Activated B cell treated with CpG ODN at 0.5 μM for 24 hours (primary cell): ENCODE measurements around the gene NRF1. TPM values are rescaled to one million over a fixed set of nuclear protein-coding genes. Genes with fewer than 3 reads are reported as not detected.
"Not testable (repeated sequence)": the region's sequence is repeated elsewhere in the genome, so short reads cannot be mapped to it uniquely, and the experiment has no call there.

Experiments
- ATAC-seq: fragments of 200-7000 bp; cut with Tn5 transposase; one replicate; pipeline ENCODE4 v1.10.0; 2021; ENCODE audit warnings: low read depth, mild to moderate bottlenecking, moderate library complexity
- CTCF ChIA-PET: fragments of 350-600 bp; sonication (Branson Sonifier 250); formaldehyde crosslinking; loops from one replicate; lab custom pipeline; 2021; ENCODE audit warnings: antibody characterized with exemption; lab: Charles Lee
- POLR2A ChIA-PET: fragments of 350-600 bp; sonication (Branson Sonifier 250); formaldehyde crosslinking; loops from one replicate; lab custom pipeline; 2021; ENCODE audit warnings: antibody characterized with exemption; lab: Charles Lee
- DNase-seq: peaks from one replicate; pipeline ENCODE4 v3.0.0; 2022
- H3K27ac Mint-ChIP-seq: one replicate; pipeline ENCODE4 v1.8.0; 2020; ENCODE audit warnings: mixed read lengths
- H3K27me3 Mint-ChIP-seq: one replicate; pipeline ENCODE4 v1.8.0; 2021; ENCODE audit warnings: mixed read lengths
- H3K36me3 Mint-ChIP-seq: one replicate; pipeline ENCODE4 v1.8.0; 2021; ENCODE audit warnings: low read depth, mixed read lengths
- H3K4me1 Mint-ChIP-seq: one replicate; pipeline ENCODE4 v1.8.0; 2021; ENCODE audit warnings: mixed read lengths
- H3K4me3 Mint-ChIP-seq: one replicate; pipeline ENCODE4 v1.8.0; 2020; ENCODE audit warnings: mild to moderate bottlenecking, mixed read lengths
- H3K9me3 Mint-ChIP-seq: one replicate; pipeline ENCODE4 v1.8.0; 2020; ENCODE audit warnings: mixed read lengths
- CTCF ChIP-seq: fragments of 200-600 bp; IDR thresholded peaks from one replicate; pipeline ENCODE4 v1.8.0; 2022; ENCODE audit warnings: antibody characterized with exemption, mild to moderate bottlenecking
- intact Hi-C: fragments of 100-400 bp; cut with micrococcal nuclease; formaldehyde crosslinking; loops from one replicate; pipeline ENCODE4 v1.15.1; 2024
- total RNA-seq: library from RNA; stranded (reverse); gene quantifications from 2 replicates; pipeline ENCODE4 v1.2.3, GENCODE V29; 2022

Gene NRF1
- total RNA-seq, 1 donor from 2014 or later = 27.4 TPM

DNA sequence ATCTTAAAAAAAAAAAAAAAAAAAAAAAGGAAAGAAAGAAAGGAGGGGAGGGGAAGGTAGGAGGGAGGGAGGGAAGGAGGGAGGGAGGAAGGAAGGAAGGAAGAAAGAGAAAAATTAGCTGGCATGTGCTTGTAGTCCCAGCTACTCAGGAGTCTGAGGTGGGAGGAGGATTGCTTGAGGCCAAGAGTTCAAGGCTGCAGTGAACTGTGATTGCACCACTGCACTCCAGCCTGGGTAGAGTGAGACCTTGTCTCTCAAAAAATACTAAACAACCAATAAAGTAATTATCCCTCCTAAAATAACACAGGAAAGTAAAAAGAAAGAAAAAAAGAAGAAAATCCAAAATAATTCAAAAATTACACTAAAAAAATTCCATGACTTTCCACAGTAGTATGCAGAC is 13.8 kb upstream of the NRF1 start:
- ChIA-PET CTCF (no interaction called here), POLR2A (no interaction called here)
- H3K36me3 Mint-ChIP-seq = no peaks in the 10 kb centered on the region
- H3K27ac Mint-ChIP-seq = no peak overlapping the region
- H3K4me1 Mint-ChIP-seq = no peaks in the 10 kb centered on the region
- DNase-seq = no peak
- peaks cover 4% of the 10 kb centered on the region for H3K27me3 Mint-ChIP-seq
- ATAC-seq = no peak
- no peaks in the 10 kb centered on the region for H3K9me3 Mint-ChIP-seq
- no peak overlapping the region for H3K4me3 Mint-ChIP-seq
- intact Hi-C loops = no loop called here
- TF ChIP-seq CTCF = no peak

GRCh38 chr7:129599174-129599573 is 12.3 kb upstream of the NRF1 start:
- Mint-ChIP-seq H3K4me3 (no peak overlapping the region), H3K4me1 (peaks cover 3% of the 10 kb centered on the region), H3K36me3 (no peaks in the 10 kb centered on the region), H3K9me3 (no peaks in the 10 kb centered on the region), H3K27me3 (peaks cover 3% of the 10 kb centered on the region), H3K27ac (no peak overlapping the region)
- no peak for ATAC-seq
- ChIA-PET CTCF (no interaction called here), POLR2A (no interaction called here)
- intact Hi-C loops = no loop called here
- no peak for DNase-seq
- TF ChIP-seq CTCF = no peak

GRCh38 chr7:129603594-129603993 is 7.9 kb upstream of the NRF1 start:
- DNase-seq, CTCF ChIA-PET, H3K9me3 Mint-ChIP-seq, H3K27me3 Mint-ChIP-seq, H3K27ac Mint-ChIP-seq, H3K4me3 Mint-ChIP-seq, ATAC-seq, H3K36me3 Mint-ChIP-seq, POLR2A ChIA-PET, intact Hi-C loops: not testable (repeated sequence)
- peaks cover 24% of the 10 kb centered on the region for H3K4me1 Mint-ChIP-seq

DNA sequence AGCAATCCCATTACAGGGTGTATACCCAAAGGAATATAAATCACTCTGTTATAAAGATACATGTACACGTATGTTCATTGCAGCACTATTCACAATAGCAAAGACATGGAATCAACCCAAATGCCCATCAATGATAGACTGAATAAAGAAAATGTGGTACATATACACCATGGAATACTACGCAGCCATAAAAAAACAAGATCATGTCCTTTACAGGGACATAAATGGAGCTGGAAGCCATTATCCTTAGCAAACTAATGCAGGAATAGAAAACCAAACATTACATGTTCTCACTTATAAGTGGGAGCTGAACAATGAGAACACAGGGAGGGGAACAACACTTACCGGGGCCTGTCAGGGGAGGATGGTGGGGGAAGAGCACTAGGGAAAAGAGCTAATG is 7.5 kb upstream of the NRF1 start:
- H3K4me3 Mint-ChIP-seq, DNase-seq, H3K27ac Mint-ChIP-seq, CTCF ChIA-PET, intact Hi-C loops, H3K36me3 Mint-ChIP-seq, ATAC-seq, H3K9me3 Mint-ChIP-seq, H3K27me3 Mint-ChIP-seq: not testable (repeated sequence)
- H3K4me1 Mint-ChIP-seq = peaks cover 24% of the 10 kb centered on the region
- POLR2A ChIA-PET = interaction anchor here (0.6 kb wide), 1 partner anchor 184 kb away, joined by 7 read pairs; no protein-coding TSS in a partner anchor

- DNase-seq = no peak
- POLR2A ChIA-PET = interaction anchor here (0.6 to 0.7 kb wide), 2 partner anchors 30 to 185 kb away, joined by 3 to 7 read pairs; no protein-coding TSS in a partner anchor
- Mint-ChIP-seq H3K27ac (no peak overlapping the region), H3K4me3 (no peak overlapping the region), H3K4me1 (peaks cover 31% of the 10 kb centered on the region), H3K27me3 (no peaks in the 10 kb centered on the region), H3K36me3 (peaks cover 15% of the 10 kb centered on the region), H3K9me3 (no peaks in the 10 kb centered on the region)
- TF ChIP-seq CTCF = no peak
- no peak for ATAC-seq
- intact Hi-C loops = no loop called here
- CTCF ChIA-PET = no interaction called here
Observed at GRCh38 chr7:129604713-129605437, 6.6 kb upstream of the NRF1 start.

- no peaks in the 10 kb centered on the region for H3K27me3 Mint-ChIP-seq
Observed at GRCh38 chr7:129605960-129606614, 5.4 kb upstream of the NRF1 start.

More at GRCh38 chr7:129605960-129606614, 5.4 kb upstream of the NRF1 start:
- peaks cover 18% of the 10 kb centered on the region for H3K36me3 Mint-ChIP-seq
- no peak for DNase-seq
- POLR2A ChIA-PET = interaction anchor here (0.6 kb wide), 1 partner anchor 345 kb away, joined by 8 read pairs; no protein-coding TSS in a partner anchor
- no peak overlapping the region for H3K27ac Mint-ChIP-seq
- H3K4me1 Mint-ChIP-seq = peaks cover 37% of the 10 kb centered on the region
- CTCF ChIA-PET = no interaction called here
- H3K4me3 Mint-ChIP-seq = no peak overlapping the region
- intact Hi-C loops = no loop called here
- ATAC-seq = no peak
- no peaks in the 10 kb centered on the region for H3K9me3 Mint-ChIP-seq
- no peak for TF ChIP-seq CTCF
